ENCODE results near the gene KCNMA1.

DNA sequence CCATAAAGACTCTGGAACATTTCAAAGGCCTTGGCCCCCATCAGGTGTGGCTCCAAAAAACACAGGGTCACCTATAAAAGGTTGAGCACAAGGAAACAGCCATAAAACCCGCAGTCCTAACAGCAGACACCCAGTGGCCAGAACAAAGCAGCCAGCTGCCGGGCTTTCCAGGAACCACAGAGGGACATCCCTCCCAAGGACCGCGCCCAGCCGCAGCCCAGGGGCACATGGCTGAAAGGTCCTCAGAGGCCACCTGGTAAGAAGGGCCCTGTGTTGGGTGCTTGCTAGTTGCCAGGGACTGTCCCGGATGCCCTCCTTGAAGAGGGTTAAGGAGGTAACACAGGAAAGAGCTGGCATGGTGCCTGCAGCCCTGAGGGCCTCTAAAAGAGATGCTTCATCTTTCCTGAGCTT lies 32.7 kb downstream of the KCNMA1 start:
- TF ChIP-seq, protein P1, sequence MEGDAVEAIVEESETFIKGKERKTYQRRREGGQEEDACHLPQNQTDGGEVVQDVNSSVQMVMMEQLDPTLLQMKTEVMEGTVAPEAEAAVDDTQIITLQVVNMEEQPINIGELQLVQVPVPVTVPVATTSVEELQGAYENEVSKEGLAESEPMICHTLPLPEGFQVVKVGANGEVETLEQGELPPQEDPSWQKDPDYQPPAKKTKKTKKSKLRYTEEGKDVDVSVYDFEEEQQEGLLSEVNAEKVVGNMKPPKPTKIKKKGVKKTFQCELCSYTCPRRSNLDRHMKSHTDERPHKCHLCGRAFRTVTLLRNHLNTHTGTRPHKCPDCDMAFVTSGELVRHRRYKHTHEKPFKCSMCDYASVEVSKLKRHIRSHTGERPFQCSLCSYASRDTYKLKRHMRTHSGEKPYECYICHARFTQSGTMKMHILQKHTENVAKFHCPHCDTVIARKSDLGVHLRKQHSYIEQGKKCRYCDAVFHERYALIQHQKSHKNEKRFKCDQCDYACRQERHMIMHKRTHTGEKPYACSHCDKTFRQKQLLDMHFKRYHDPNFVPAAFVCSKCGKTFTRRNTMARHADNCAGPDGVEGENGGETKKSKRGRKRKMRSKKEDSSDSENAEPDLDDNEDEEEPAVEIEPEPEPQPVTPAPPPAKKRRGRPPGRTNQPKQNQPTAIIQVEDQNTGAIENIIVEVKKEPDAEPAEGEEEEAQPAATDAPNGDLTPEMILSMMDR (IDR thresholded peaks at IDR 0.05 in 4 of 5, conservative IDR thresholded peaks at IDR 0.05 in 1 of 5) = no peak
- no peak for TF ChIP-seq POLR2A (IDR thresholded peaks at IDR 0.05)
